ENCODE measurements around the gene PTPRJ. TPM values are rescaled to one million over a fixed set of nuclear protein-coding genes. Genes with fewer than 3 reads are reported as not detected.

PTPRJ gene
- polyA plus RNA-seq, 3 donors: 10.0 to 36.4 (median 14.6) TPM

GRCh38 chr11:48090174-48090573 is 109.8 kb downstream of the PTPRJ start:
- peaks cover 0 to 1% (median 0%) of the 10 kb centered on the region in 7 donors for H3K9me3 Mint-ChIP-seq
- Histone ChIP-seq H3K9ac (ENCODE audit: insufficient read depth, low read length, poor library complexity, severe bottlenecking) (no peak overlapping the region), H3K9me3 (replicated peaks in 1 of 2; ENCODE audit: control insufficient read depth in 1 of 2, insufficient read depth in 1 of 2, low read length in 2 of 2) (no peaks in the 10 kb centered on the region), H3K79me2 (ENCODE audit: insufficient read depth, low read length) (peaks cover 99% of the 10 kb centered on the region), H2AFZ (ENCODE audit: insufficient read depth, low read depth, low read length, poor library complexity, severe bottlenecking) (no peak overlapping the region), H3K27ac (ENCODE audit: low read depth in 1 of 2, low read length in 2 of 2) (no peak overlapping the region), H4K20me1 (ENCODE audit: insufficient read depth, low read length) (peaks cover 100% of the 10 kb centered on the region), H3K27me3 (ENCODE audit: control insufficient read depth in 2 of 2, insufficient read depth in 2 of 2, low read length in 2 of 2) (no peaks in the 10 kb centered on the region), H3K4me2 (replicated peaks; ENCODE audit: extremely low read depth, low read length, poor library complexity, severe bottlenecking) (no peak overlapping the region), H3K4me1 (ENCODE audit: control insufficient read depth in 1 of 2, insufficient read depth in 2 of 2, low read length in 2 of 2) (peaks cover 4% of the 10 kb centered on the region in 2 donors), H3K36me3 (replicated peaks in 1 of 2; ENCODE audit: control insufficient read depth in 1 of 2, insufficient read depth in 2 of 2, low read length in 2 of 2) (peaks cover 0 to 7% of the 10 kb centered on the region in 2 donors), H3K4me3 (replicated peaks in 1 of 3; ENCODE audit: low read depth in 2 of 3, low read length in 3 of 3) (no peak overlapping the region)
- peaks cover 17 to 26% of the 10 kb centered on the region in 2 donors for H3K36me3 Mint-ChIP-seq
- DNase-seq: no peak
- H3K27me3 Mint-ChIP-seq (ENCODE audit: low read depth in 3 of 3): no peaks in the 10 kb centered on the region
- H3K4me3 Mint-ChIP-seq: no peak overlapping the region
- TF ChIP-seq CTCF (IDR thresholded peaks at IDR 0.05): no peak
- 49% methylated on average over 6 of the region's 8 CpGs for WGBS (ENCODE audit: insufficient coverage)
- H3K27ac Mint-ChIP-seq: peak overlapping the region in 4 of 7 donors; percentile 6 to 73 (median 42)
- intact Hi-C loops (cut with micrococcal nuclease): no loop called here
- peaks cover 46% of the 10 kb centered on the region for H3K4me1 Mint-ChIP-seq

GRCh38 chr11:48091426-48092102 is 111.2 kb downstream of the PTPRJ start:
- no peak for DNase-seq
- peak overlapping the region in 1 of 7 donors; percentile 21 for H3K27ac Mint-ChIP-seq
- Histone ChIP-seq H3K9ac (ENCODE audit: insufficient read depth, low read length, poor library complexity, severe bottlenecking) (no peak overlapping the region), H3K27me3 (ENCODE audit: control insufficient read depth in 2 of 2, insufficient read depth in 2 of 2, low read length in 2 of 2) (no peaks in the 10 kb centered on the region), H2AFZ (ENCODE audit: insufficient read depth, low read depth, low read length, poor library complexity, severe bottlenecking) (no peak overlapping the region), H3K4me2 (replicated peaks; ENCODE audit: extremely low read depth, low read length, poor library complexity, severe bottlenecking) (no peak overlapping the region), H3K4me3 (replicated peaks in 1 of 3; ENCODE audit: low read depth in 2 of 3, low read length in 3 of 3) (no peak overlapping the region), H3K9me3 (replicated peaks in 1 of 2; ENCODE audit: control insufficient read depth in 1 of 2, insufficient read depth in 1 of 2, low read length in 2 of 2) (no peaks in the 10 kb centered on the region), H3K36me3 (replicated peaks in 1 of 2; ENCODE audit: control insufficient read depth in 1 of 2, insufficient read depth in 2 of 2, low read length in 2 of 2) (peaks cover 0 to 7% of the 10 kb centered on the region in 2 donors), H3K27ac (ENCODE audit: low read depth in 1 of 2, low read length in 2 of 2) (no peak overlapping the region), H3K79me2 (ENCODE audit: insufficient read depth, low read length) (peaks cover 99% of the 10 kb centered on the region), H4K20me1 (ENCODE audit: insufficient read depth, low read length) (peaks cover 100% of the 10 kb centered on the region), H3K4me1 (ENCODE audit: control insufficient read depth in 1 of 2, insufficient read depth in 2 of 2, low read length in 2 of 2) (peaks cover 4% of the 10 kb centered on the region in 2 donors)
- intact Hi-C loops (cut with micrococcal nuclease): no loop called here
- no peak for TF ChIP-seq CTCF (IDR thresholded peaks at IDR 0.05)
- no peaks in the 10 kb centered on the region for H3K9me3 Mint-ChIP-seq
- no peak overlapping the region for H3K4me3 Mint-ChIP-seq
- no CpG with 5 or more reads among the region's 4 CpGs for WGBS (ENCODE audit: insufficient coverage)
- H3K27me3 Mint-ChIP-seq (ENCODE audit: low read depth in 3 of 3): no peaks in the 10 kb centered on the region
- H3K4me1 Mint-ChIP-seq: peaks cover 47% of the 10 kb centered on the region
- peaks cover 18 to 20% of the 10 kb centered on the region in 2 donors for H3K36me3 Mint-ChIP-seq
